H9 (cell line): ENCODE measurements around the gene DUSP6. TPM values are rescaled to one million over a fixed set of nuclear protein-coding genes. Genes with fewer than 3 reads are reported as not detected.

Experiments
- DNase-seq: peaks from one replicate; pipeline ENCODE4 v3.0.0-alpha.2; 2017
- H2AFZ ChIP-seq: one replicate; pipeline ENCODE4 v1.6.1; 2013; ENCODE audit warnings: mild to moderate bottlenecking, low read length, control low read depth, moderate library complexity
- H2AK5ac ChIP-seq: 2 replicates; pipeline ENCODE4 v1.6.1; 2013; ENCODE audit warnings: low read length, control low read depth, mixed read lengths; ENCODE audit not compliant: insufficient read length
- H2BK120ac ChIP-seq: one replicate; pipeline ENCODE4 v1.6.1; 2013; ENCODE audit warnings: low read depth, mild to moderate bottlenecking, low read length, control low read depth, inconsistent platforms; ENCODE audit not compliant: poor library complexity, severe bottlenecking
- H2BK12ac ChIP-seq: 2 replicates; pipeline ENCODE4 v1.6.1; 2013; ENCODE audit warnings: low read length, control low read depth, mixed read lengths, low read depth; ENCODE audit not compliant: insufficient read length
- H2BK15ac ChIP-seq: 2 replicates; pipeline ENCODE4 v1.6.1; 2013; ENCODE audit warnings: low read depth, low read length, control low read depth
- H2BK20ac ChIP-seq: one replicate; pipeline ENCODE4 v1.6.1; 2013; ENCODE audit warnings: low read depth, mild to moderate bottlenecking, low read length, control low read depth, inconsistent platforms; ENCODE audit not compliant: poor library complexity, severe bottlenecking
- H2BK5ac ChIP-seq: 2 replicates; pipeline ENCODE4 v1.6.1; 2013; ENCODE audit warnings: low read length, control low read depth, mixed read lengths; ENCODE audit not compliant: insufficient read length
- H3K14ac ChIP-seq: 2 replicates; pipeline ENCODE4 v1.6.1; 2013; ENCODE audit warnings: low read length, control low read depth; ENCODE audit not compliant: insufficient read depth
- H3K18ac ChIP-seq: 2 replicates; pipeline ENCODE4 v1.6.1; 2013; ENCODE audit warnings: low read depth, mild to moderate bottlenecking, mixed read lengths, low read length, control low read depth; ENCODE audit not compliant: insufficient read length
- H3K23ac ChIP-seq: 2 replicates; pipeline ENCODE4 v1.6.1; 2013; ENCODE audit warnings: low read length, control low read depth, mixed read lengths, low read depth; ENCODE audit not compliant: insufficient read length
- H3K23me2 ChIP-seq: 2 replicates; pipeline ENCODE4 v1.6.1; 2013; ENCODE audit warnings: low read depth, mild to moderate bottlenecking, mixed read lengths, low read length, control low read depth; ENCODE audit not compliant: insufficient read length, poor library complexity, severe bottlenecking
- H3K27ac ChIP-seq: 2 replicates; pipeline ENCODE4 v1.5.1; 2013; ENCODE audit warnings: low read length, control low read depth, mixed read lengths, low read depth; ENCODE audit not compliant: insufficient read length
- H3K27me3 ChIP-seq: 2 replicates; pipeline ENCODE4 v1.6.1; 2013; ENCODE audit warnings: low read length, control low read depth, inconsistent platforms; ENCODE audit not compliant: insufficient read depth
- H3K4ac ChIP-seq: 2 replicates; pipeline ENCODE4 v1.6.1; 2013; ENCODE audit warnings: low read depth, mild to moderate bottlenecking, control low read depth, inconsistent platforms, low read length, moderate library complexity
- H3K4me1 ChIP-seq: 2 replicates; pipeline ENCODE4 v1.6.1; 2013; ENCODE audit warnings: low read length, control low read depth, inconsistent platforms; ENCODE audit not compliant: insufficient read depth
- H3K4me2 ChIP-seq: 2 replicates; pipeline ENCODE4 v1.6.1; 2013; ENCODE audit warnings: low read length, control low read depth, mixed read lengths; ENCODE audit not compliant: insufficient read length, insufficient read depth
- H3K56ac ChIP-seq: 2 replicates; pipeline ENCODE4 v1.6.1; 2013; ENCODE audit warnings: low read depth, mild to moderate bottlenecking, mixed read lengths, low read length, control low read depth; ENCODE audit not compliant: insufficient read length
- H3K79me1 ChIP-seq: 2 replicates; pipeline ENCODE4 v1.6.1; 2013; ENCODE audit warnings: low read depth, mild to moderate bottlenecking, moderate library complexity, low read length, control low read depth, inconsistent platforms; ENCODE audit not compliant: insufficient read depth, poor library complexity, severe bottlenecking
- H3K79me2 ChIP-seq: 2 replicates; pipeline ENCODE4 v1.6.1; 2013; ENCODE audit warnings: low read length, control low read depth, inconsistent platforms; ENCODE audit not compliant: insufficient read depth
- H3K9ac ChIP-seq: 2 replicates; pipeline ENCODE4 v1.6.1; 2013; ENCODE audit warnings: low read length, control low read depth, mixed read lengths; ENCODE audit not compliant: insufficient read length; ENCODE audit errors: extremely low read depth
- H3K9me3 ChIP-seq: one replicate; pipeline ENCODE4 v1.6.1; 2013; ENCODE audit warnings: low read depth, low read length, inconsistent platforms; ENCODE audit not compliant: control insufficient read depth
- H3T11ph ChIP-seq: one replicate; pipeline ENCODE4 v1.6.1; 2013; ENCODE audit warnings: mild to moderate bottlenecking, low read length, control low read depth, inconsistent platforms
- H4K20me1 ChIP-seq: one replicate; pipeline ENCODE4 v1.6.1; 2013; ENCODE audit not compliant: control insufficient read depth, insufficient read length, insufficient read depth
- H4K5ac ChIP-seq: 2 replicates; pipeline ENCODE4 v1.6.1; 2013; ENCODE audit warnings: low read depth, mild to moderate bottlenecking, mixed read lengths, low read length, control low read depth; ENCODE audit not compliant: insufficient read length
- H4K8ac ChIP-seq: replicated peaks from 2 replicates; pipeline ENCODE4 v1.6.1; 2013; ENCODE audit warnings: low read length, control low read depth, mixed read lengths, low read depth; ENCODE audit not compliant: insufficient read length
- H4K91ac ChIP-seq: 2 replicates; pipeline ENCODE4 v1.6.1; 2013; ENCODE audit warnings: low read depth, mild to moderate bottlenecking, moderate library complexity, mixed read lengths, low read length, control low read depth; ENCODE audit not compliant: insufficient read length
- H3K27ac Mint-ChIP-seq, 3 experiments: 2 replicates in 2 of 3; 3 replicates in 1 of 3; pipeline ENCODE4 v1.8.0; 2020 to 2021; ENCODE audit warnings: mixed read lengths in 3 of 3, mild to moderate bottlenecking in 1 of 3, moderate library complexity in 1 of 3
- H3K27me3 Mint-ChIP-seq: 2 replicates; pipeline ENCODE4 v1.8.0; 2021; ENCODE audit warnings: low read depth, mild to moderate bottlenecking, moderate library complexity, mixed read lengths
- H3K36me3 Mint-ChIP-seq, 3 experiments: 2 replicates in 2 of 3; 3 replicates in 1 of 3; pipeline ENCODE4 v1.8.0; 2020 to 2021; ENCODE audit warnings: low read depth in 3 of 3, mixed read lengths in 3 of 3; ENCODE audit not compliant: insufficient read depth in 1 of 3
- H3K4me1 Mint-ChIP-seq, 2 experiments: 2 replicates each; pipeline ENCODE4 v1.8.0; 2020; ENCODE audit warnings: mixed read lengths in 2 of 2
- H3K4me3 Mint-ChIP-seq, 2 experiments: 2 replicates in 1 of 2; 3 replicates in 1 of 2; pipeline ENCODE4 v1.8.0; 2020 to 2021; ENCODE audit warnings: mild to moderate bottlenecking in 2 of 2, mixed read lengths in 2 of 2, moderate library complexity in 1 of 2
- H3K9me3 Mint-ChIP-seq, 2 experiments: 2 replicates in 1 of 2; 3 replicates in 1 of 2; pipeline ENCODE4 v1.8.0; 2020; ENCODE audit warnings: mild to moderate bottlenecking in 2 of 2, mixed read lengths in 2 of 2, moderate library complexity in 1 of 2
- WGBS: extraction: QIAGEN DNeasy Blood & Tissue Kit; methylation state at CpG from one replicate; pipeline ENCODE4 v1.1.7; 2013; ENCODE audit warnings: missing lambda C conversion rate, low lambda C conversion rate, mixed read lengths; ENCODE audit not compliant: insufficient read length; ENCODE audit errors: extremely low coverage; 5-methylcytosine and 5-hydroxymethylcytosine counted together
- total RNA-seq: library from RNA; stranded (reverse); gene quantifications from 2 replicates; pipeline ENCODE4 v1.2.1, GENCODE V29; 2021
- TF ChIP-seq, protein P1 (sequence below): fragments of 200-600 bp; sonication (generic); conservative IDR thresholded peaks from 3 replicates; pipeline ENCODE4 v1.8.0; 2021; ENCODE audit warnings: antibody characterized with exemption, mild to moderate bottlenecking

DUSP6 gene
- total RNA-seq, 1 experiment from 2014 or later = 35.3 TPM

DNA sequence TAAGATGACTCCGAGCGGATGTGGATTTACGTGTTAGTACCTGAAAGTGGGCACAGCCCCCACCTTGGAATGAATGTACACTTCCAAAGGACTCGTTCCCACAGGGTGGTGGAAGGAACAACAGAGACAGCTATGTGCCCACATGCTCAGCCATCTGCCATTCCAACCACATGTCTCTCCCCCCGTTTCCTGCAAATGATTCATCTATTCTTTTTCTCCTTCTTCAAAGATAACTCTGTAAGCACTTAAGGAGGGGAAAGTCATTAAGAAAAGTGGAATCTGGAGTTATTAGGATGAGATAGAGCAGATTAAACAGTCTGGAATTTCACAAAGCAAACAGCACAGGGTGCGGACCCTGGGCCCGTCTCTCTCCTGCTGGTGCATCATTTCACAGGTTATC, 18.5 kb upstream of the DUSP6 start:
- no peak for DNase-seq

More for the DNA sequence above, 18.5 kb upstream of the DUSP6 start:
- Histone ChIP-seq H2BK15ac (no peak overlapping the region), H3K9me3 (no peaks in the 10 kb centered on the region), H2BK120ac (no peak overlapping the region), H3K4me1 (peaks cover 7% of the 10 kb centered on the region; the same call in 1 of the 2 replicates), H2AK5ac (no peak overlapping the region), H4K8ac (no peak overlapping the region), H4K5ac (no peak overlapping the region), H3K27me3 (no peaks in the 10 kb centered on the region), H3K23me2 (no peaks in the 10 kb centered on the region), H3K79me2 (no peaks in the 10 kb centered on the region), H3K9ac (no peak overlapping the region), H4K20me1 (no peaks in the 10 kb centered on the region), H2BK20ac (no peak overlapping the region), H2BK12ac (no peak overlapping the region), H3T11ph (no peak overlapping the region), H3K27ac (no peak overlapping the region), H3K4ac (no peak overlapping the region), H2BK5ac (no peak overlapping the region), H3K18ac (no peak overlapping the region), H3K56ac (no peak overlapping the region), H3K79me1 (no peaks in the 10 kb centered on the region), H2AFZ (no peak overlapping the region), H3K4me2 (no peak overlapping the region), H4K91ac (no peak overlapping the region), H3K23ac (no peak overlapping the region), H3K14ac (no peak overlapping the region)
- TF ChIP-seq, protein P1, sequence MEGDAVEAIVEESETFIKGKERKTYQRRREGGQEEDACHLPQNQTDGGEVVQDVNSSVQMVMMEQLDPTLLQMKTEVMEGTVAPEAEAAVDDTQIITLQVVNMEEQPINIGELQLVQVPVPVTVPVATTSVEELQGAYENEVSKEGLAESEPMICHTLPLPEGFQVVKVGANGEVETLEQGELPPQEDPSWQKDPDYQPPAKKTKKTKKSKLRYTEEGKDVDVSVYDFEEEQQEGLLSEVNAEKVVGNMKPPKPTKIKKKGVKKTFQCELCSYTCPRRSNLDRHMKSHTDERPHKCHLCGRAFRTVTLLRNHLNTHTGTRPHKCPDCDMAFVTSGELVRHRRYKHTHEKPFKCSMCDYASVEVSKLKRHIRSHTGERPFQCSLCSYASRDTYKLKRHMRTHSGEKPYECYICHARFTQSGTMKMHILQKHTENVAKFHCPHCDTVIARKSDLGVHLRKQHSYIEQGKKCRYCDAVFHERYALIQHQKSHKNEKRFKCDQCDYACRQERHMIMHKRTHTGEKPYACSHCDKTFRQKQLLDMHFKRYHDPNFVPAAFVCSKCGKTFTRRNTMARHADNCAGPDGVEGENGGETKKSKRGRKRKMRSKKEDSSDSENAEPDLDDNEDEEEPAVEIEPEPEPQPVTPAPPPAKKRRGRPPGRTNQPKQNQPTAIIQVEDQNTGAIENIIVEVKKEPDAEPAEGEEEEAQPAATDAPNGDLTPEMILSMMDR = no peak
- WGBS = no CpG with 5 or more reads among the region's 7 CpGs
- H3K27ac Mint-ChIP-seq = no peak overlapping the region
- no peaks in the 10 kb centered on the region for H3K36me3 Mint-ChIP-seq
- H3K4me3 Mint-ChIP-seq = no peak overlapping the region
- H3K27me3 Mint-ChIP-seq = peaks cover 8% of the 10 kb centered on the region
- H3K9me3 Mint-ChIP-seq = no peaks in the 10 kb centered on the region; a peak in 1 of 5 replicates
- peaks cover 17 to 19% of the 10 kb centered on the region in 2 experiments for H3K4me1 Mint-ChIP-seq
